ENCODE measurements around the gene UBE3C. TPM values are rescaled to one million over a fixed set of nuclear protein-coding genes. Genes with fewer than 3 reads are reported as not detected.
A peak's percentile ranks its signal among the peaks of the same experiment; 100 is the strongest.

Gene UBE3C
- total and polyA plus RNA-seq, 8 donors = 13.5 to 162 (median 64.8) TPM

GRCh38 chr7:157270060-157270444, 131.3 kb downstream of the UBE3C start:
- 87 to 94% (median 89%) methylated on average over 3 of the region's 3 CpGs for WGBS, 5 donors
- H3K27me3 ChIP-seq = no peaks in the 10 kb centered on the region
- H3K4me3 ChIP-seq = no peak overlapping the region
- TF ChIP-seq POLR2AphosphoS5 (IDR thresholded peaks at IDR 0.05) (no peak), POLR2A (IDR thresholded peaks at IDR 0.05) (no peak), CTCF (IDR thresholded peaks at IDR 0.05) (no peak), EP300 (IDR thresholded peaks at IDR 0.05) (no peak)
- intact Hi-C loops (cut with DNase I; ENCODE audit: low total_unique reads) = no loop called here
- H3K27ac ChIP-seq = no peak overlapping the region
- peaks cover 21 to 31% (median 27%) of the 10 kb centered on the region in 4 donors for H3K4me1 ChIP-seq
- DNase-seq = no peak
- H3K36me3 ChIP-seq = peaks cover 35 to 66% (median 63%) of the 10 kb centered on the region in 4 donors
- H3K9me3 ChIP-seq = no peaks in the 10 kb centered on the region

DNA sequence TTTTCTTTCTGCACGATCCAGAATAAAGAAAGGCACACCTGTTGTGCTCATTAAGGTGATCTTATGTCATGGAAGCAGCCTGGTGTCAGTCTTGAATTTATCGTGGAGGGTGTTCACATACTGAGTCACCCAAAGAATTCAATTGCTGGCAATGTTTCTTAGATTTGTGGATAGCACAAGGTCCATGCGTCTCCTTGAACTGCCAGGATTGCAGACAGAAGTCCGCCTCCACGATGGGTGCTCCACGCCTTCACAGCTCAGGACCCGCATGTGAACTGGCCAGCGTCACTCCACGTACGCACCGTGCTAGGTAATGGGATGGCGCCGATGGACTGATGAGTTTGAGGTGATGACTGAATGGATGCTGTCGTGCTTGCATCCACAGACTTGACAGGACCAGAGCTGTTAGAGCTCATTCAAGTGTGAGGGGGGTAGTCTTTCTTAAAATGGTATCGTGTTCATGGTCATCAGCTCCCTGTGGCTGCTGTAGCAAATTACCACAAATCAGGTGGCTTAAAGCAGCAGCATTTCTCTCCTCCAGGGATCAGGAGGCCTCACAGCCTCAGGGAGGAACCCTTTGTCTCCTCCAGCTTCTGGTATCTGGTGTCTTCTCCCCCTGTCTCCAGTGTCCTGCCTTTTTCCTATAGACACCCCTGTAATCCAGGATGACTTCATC, 132.7 kb downstream of the UBE3C start:
- Histone ChIP-seq H3K9me3 (no peaks in the 10 kb centered on the region), H3K27me3 (no peaks in the 10 kb centered on the region), H3K27ac (peak overlapping the region in 4 of 5 donors; percentile 61 to 84 (median 67)), H3K36me3 (peaks cover 28 to 52% (median 49%) of the 10 kb centered on the region in 4 donors), H3K4me1 (peaks cover 21 to 31% (median 27%) of the 10 kb centered on the region in 4 donors), H3K4me3 (no peak overlapping the region)
- TF ChIP-seq EP300 (IDR thresholded peaks at IDR 0.05) (no peak), CTCF (IDR thresholded peaks at IDR 0.05) (no peak), POLR2A (IDR thresholded peaks at IDR 0.05) (no peak), POLR2AphosphoS5 (IDR thresholded peaks at IDR 0.05) (no peak)
- no peak for DNase-seq
- intact Hi-C loops (cut with DNase I; ENCODE audit: low total_unique reads) = no loop called here
- WGBS, 5 donors = 89 to 97% (median 93%) methylated on average over 14 to 15 of the region's 15 CpGs

- Histone ChIP-seq H3K9me3 (no peaks in the 10 kb centered on the region), H3K36me3 (peaks cover 24 to 47% (median 44%) of the 10 kb centered on the region in 4 donors), H3K27me3 (no peaks in the 10 kb centered on the region), H3K27ac (peak overlapping the region in 4 of 5 donors; percentile 61 to 84 (median 67)), H3K4me3 (no peak overlapping the region), H3K4me1 (peaks cover 22 to 31% (median 27%) of the 10 kb centered on the region in 4 donors)
- peak; percentile 75 to 76 for DNase-seq
- WGBS, 5 donors = 17 to 34% (median 18%) methylated on average over 9 of the region's 9 CpGs
- TF ChIP-seq POLR2AphosphoS5 (IDR thresholded peaks at IDR 0.05) (peak in 2 of 3 donors; percentile 67 to 76), POLR2A (IDR thresholded peaks at IDR 0.05) (no peak), EP300 (IDR thresholded peaks at IDR 0.05) (no peak), CTCF (IDR thresholded peaks at IDR 0.05) (no peak)
- intact Hi-C loops (cut with DNase I; ENCODE audit: low total_unique reads) = no loop called here
Observed at GRCh38 chr7:157271991-157272324, 133.2 kb downstream of the UBE3C start.

GRCh38 chr7:157272351-157273207, 133.9 kb downstream of the UBE3C start:
- intact Hi-C loops (cut with DNase I; ENCODE audit: low total_unique reads) = no loop called here
- Histone ChIP-seq H3K9me3 (no peaks in the 10 kb centered on the region), H3K4me3 (no peak overlapping the region), H3K4me1 (peaks cover 25 to 35% (median 28%) of the 10 kb centered on the region in 4 donors), H3K36me3 (peaks cover 23 to 41% (median 38%) of the 10 kb centered on the region in 4 donors), H3K27ac (peak overlapping the region in 4 of 5 donors; percentile 61 to 84 (median 67)), H3K27me3 (no peaks in the 10 kb centered on the region)
- TF ChIP-seq POLR2AphosphoS5 (IDR thresholded peaks at IDR 0.05) = no peak
- no peak for TF ChIP-seq CTCF (IDR thresholded peaks at IDR 0.05)
- no peak for TF ChIP-seq POLR2A (IDR thresholded peaks at IDR 0.05)
- no peak for TF ChIP-seq EP300 (IDR thresholded peaks at IDR 0.05)
- 74 to 86% (median 79%) methylated on average over 18 to 24 of the region's 24 CpGs for WGBS, 5 donors
- DNase-seq = no peak
